ENCODE data around the gene WNT11. TPM values are rescaled to one million over a fixed set of nuclear protein-coding genes. Genes with fewer than 3 reads are reported as not detected.

Gene WNT11
- total RNA-seq, 2 experiments from 2014 or later, result not detected

- ChIA-PET CTCF (no interaction called here), POLR2A (no interaction called here)
- H3K36me3 Mint-ChIP-seq (ENCODE audit: low read depth), result no peaks in the 10 kb centered on the region
- no peak for DNase-seq
- no peaks in the 10 kb centered on the region for H3K4me1 Mint-ChIP-seq
- peaks cover 16% of the 10 kb centered on the region for H3K27me3 Mint-ChIP-seq
- ATAC-seq, result no peak
- intact Hi-C loops (cut with DNase I, micrococcal nuclease), result no loop called here
- H3K27ac Mint-ChIP-seq, result no peak overlapping the region
- no peaks in the 10 kb centered on the region for H3K9me3 Mint-ChIP-seq (ENCODE audit: low read depth)
- no peak overlapping the region for H3K4me3 Mint-ChIP-seq
Measured at GRCh38 chr11:76215941-76216340, 9.6 kb upstream of the WNT11 start.

GRCh38 chr11:76214968-76215548, 8.8 kb upstream of the WNT11 start:
- Mint-ChIP-seq H3K36me3 (ENCODE audit: low read depth) (no peaks in the 10 kb centered on the region), H3K27me3 (peaks cover 19% of the 10 kb centered on the region), H3K4me1 (no peaks in the 10 kb centered on the region), H3K4me3 (no peak overlapping the region), H3K27ac (no peak overlapping the region), H3K9me3 (ENCODE audit: low read depth) (no peaks in the 10 kb centered on the region)
- ATAC-seq (no peak), DNase-seq (no peak)
- ChIA-PET POLR2A (no interaction called here), CTCF (no interaction called here)
- intact Hi-C loops (cut with DNase I, micrococcal nuclease), result no loop called here

DNA sequence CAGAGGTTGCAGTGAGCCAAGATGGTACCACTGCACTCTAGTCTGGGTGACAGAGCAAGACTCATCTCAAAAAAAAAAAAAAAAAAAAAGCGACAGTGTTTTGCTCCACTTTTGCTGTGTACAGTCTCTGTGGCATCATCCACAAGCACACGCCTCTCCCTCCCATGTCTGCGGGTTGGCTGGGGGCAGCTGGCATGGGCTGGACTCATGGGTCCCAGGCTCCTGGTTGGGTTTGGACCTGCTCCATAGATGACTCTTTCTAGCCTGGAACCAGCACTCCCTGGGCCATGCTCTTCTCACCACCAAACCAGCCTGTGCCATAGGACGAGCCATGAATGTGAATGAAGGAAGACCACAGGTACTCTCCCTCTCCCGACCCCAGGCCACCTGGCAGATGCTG, 7.9 kb upstream of the WNT11 start:
- no peak overlapping the region for H3K27ac Mint-ChIP-seq
- H3K4me1 Mint-ChIP-seq, result no peaks in the 10 kb centered on the region
- ATAC-seq (no peak), DNase-seq (no peak)
- H3K36me3 Mint-ChIP-seq (ENCODE audit: low read depth), result no peaks in the 10 kb centered on the region
- H3K27me3 Mint-ChIP-seq, result peaks cover 19% of the 10 kb centered on the region
- CTCF ChIA-PET, result no interaction called here
- no peaks in the 10 kb centered on the region for H3K9me3 Mint-ChIP-seq (ENCODE audit: low read depth)
- intact Hi-C loops (cut with DNase I, micrococcal nuclease), result no loop called here
- H3K4me3 Mint-ChIP-seq, result no peak overlapping the region
- POLR2A ChIA-PET, result no interaction called here

- Mint-ChIP-seq H3K27ac (no peak overlapping the region), H3K27me3 (peaks cover 26% of the 10 kb centered on the region), H3K4me3 (no peak overlapping the region), H3K9me3 (ENCODE audit: low read depth) (no peaks in the 10 kb centered on the region), H3K36me3 (ENCODE audit: low read depth) (no peaks in the 10 kb centered on the region), H3K4me1 (peaks cover 3% of the 10 kb centered on the region)
- DNase-seq (no peak), ATAC-seq (no peak)
- intact Hi-C loops (cut with DNase I, micrococcal nuclease), result no loop called here
- POLR2A ChIA-PET, result no interaction called here
- CTCF ChIA-PET, result interaction anchor here (0.6 to 1.4 kb wide), 5 partner anchors 14 to 127 kb away, joined by 3 to 5 read pairs (median 4); no protein-coding TSS in a partner anchor
Measured at GRCh38 chr11:76212086-76213035, 6.1 kb upstream of the WNT11 start.

GRCh38 chr11:76210931-76211851, 4.9 kb upstream of the WNT11 start:
- no peak overlapping the region for H3K4me3 Mint-ChIP-seq
- CTCF ChIA-PET, result interaction anchor here (0.6 to 1.4 kb wide), 5 partner anchors 8 to 705 kb away, joined by 3 to 4 read pairs (median 4); no protein-coding TSS in a partner anchor
- H3K27ac Mint-ChIP-seq, result no peak overlapping the region
- POLR2A ChIA-PET, result no interaction called here
- no peaks in the 10 kb centered on the region for H3K36me3 Mint-ChIP-seq (ENCODE audit: low read depth)
- H3K4me1 Mint-ChIP-seq, result peaks cover 11% of the 10 kb centered on the region
- intact Hi-C loops (cut with DNase I, micrococcal nuclease), result no loop called here
- ATAC-seq (no peak), DNase-seq (no peak)
- H3K9me3 Mint-ChIP-seq (ENCODE audit: low read depth), result no peaks in the 10 kb centered on the region
- H3K27me3 Mint-ChIP-seq, result peaks cover 33% of the 10 kb centered on the region

DNA sequence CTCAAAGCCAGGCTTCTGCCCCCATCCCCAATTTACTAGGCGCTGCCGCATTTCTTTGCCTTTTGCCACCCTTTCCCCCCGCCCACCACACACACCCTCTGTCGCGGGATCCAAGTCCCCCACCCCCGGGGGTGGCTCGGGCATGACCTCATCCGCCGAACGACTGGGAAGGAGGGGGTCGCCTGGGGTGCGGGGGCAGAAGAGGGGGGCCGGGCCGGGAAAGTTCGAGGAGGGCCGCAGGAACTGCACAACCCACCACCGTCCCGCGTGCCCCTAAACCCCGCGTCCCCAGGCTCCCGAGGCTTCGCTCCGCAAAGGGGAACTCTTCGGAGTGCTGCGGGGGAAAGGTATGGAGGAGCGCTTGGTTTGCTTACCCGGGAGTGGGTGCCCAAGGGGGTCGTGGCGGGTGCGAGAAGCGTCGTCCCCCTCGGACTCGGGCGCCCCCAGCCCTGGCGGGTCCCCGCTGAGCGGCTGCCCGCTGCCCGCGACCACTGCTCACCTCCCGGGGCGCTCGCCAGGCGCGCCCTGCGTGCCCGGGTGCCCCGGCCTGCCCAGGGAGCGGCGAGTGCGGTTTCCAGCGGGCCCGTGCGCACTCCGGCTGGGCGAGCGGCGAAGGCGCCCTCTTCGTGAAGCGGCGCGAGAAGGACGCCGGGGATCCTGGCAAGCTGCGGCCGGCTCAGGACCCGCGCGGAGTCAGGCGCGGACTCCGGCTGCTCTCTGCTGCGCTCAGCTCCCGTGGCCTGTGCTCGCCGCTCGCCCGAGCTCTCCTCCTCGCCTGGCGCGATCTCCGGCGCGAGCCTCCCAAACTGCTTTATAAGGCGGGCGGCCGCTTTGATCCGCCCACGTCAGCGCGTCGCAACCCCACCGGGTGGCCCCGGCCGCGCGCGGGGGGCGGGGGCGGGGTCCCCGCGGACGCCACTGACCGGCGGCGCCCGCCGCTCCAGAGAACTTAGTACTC, 4.0 kb upstream of the WNT11 start:
- Mint-ChIP-seq H3K9me3 (ENCODE audit: low read depth) (no peaks in the 10 kb centered on the region), H3K4me3 (no peak overlapping the region), H3K4me1 (peaks cover 15% of the 10 kb centered on the region), H3K36me3 (ENCODE audit: low read depth) (no peaks in the 10 kb centered on the region), H3K27ac (no peak overlapping the region), H3K27me3 (peaks cover 41% of the 10 kb centered on the region)
- peak; percentile 46 for DNase-seq
- intact Hi-C loops (cut with DNase I, micrococcal nuclease), result loop anchor here (2.0 to 5.0 kb wide), 4 partner anchors 172 to 472 kb away; partner anchors contain the start of genes EMSY (in 1 of the 2), GVQW3 (in 1 of the 2) and THAP12 (in 1 of the 2)
- ChIA-PET CTCF (interaction anchor here (0.6 to 4.0 kb wide), 11 partner anchors 9 to 706 kb away, joined by 3 to 72 read pairs (median 4); no protein-coding TSS in a partner anchor), POLR2A (no interaction called here)
- ATAC-seq, result no peak

- Mint-ChIP-seq H3K9me3 (ENCODE audit: low read depth) (no peaks in the 10 kb centered on the region), H3K4me1 (peaks cover 15% of the 10 kb centered on the region), H3K36me3 (ENCODE audit: low read depth) (no peaks in the 10 kb centered on the region), H3K27me3 (peaks cover 48% of the 10 kb centered on the region), H3K4me3 (peak overlapping the region; percentile 63), H3K27ac (no peak overlapping the region)
- ChIA-PET POLR2A (no interaction called here), CTCF (interaction anchor here (0.6 to 4.0 kb wide), 20 partner anchors 10 to 589 kb away, joined by 3 to 72 read pairs (median 6); no protein-coding TSS in a partner anchor)
- ATAC-seq (no peak), DNase-seq (peak; percentile 53)
- intact Hi-C loops (cut with DNase I, micrococcal nuclease), result loop anchor here (2.0 to 5.0 kb wide), 4 partner anchors 173 to 473 kb away; partner anchors contain the start of genes EMSY (in 1 of the 2), GVQW3 (in 1 of the 2) and THAP12 (in 1 of the 2)
Measured at GRCh38 chr11:76209375-76209972, 3.2 kb upstream of the WNT11 start.

GRCh38 chr11:76208438-76209374, 2.4 kb upstream of the WNT11 start:
- Mint-ChIP-seq H3K9me3 (ENCODE audit: low read depth) (no peaks in the 10 kb centered on the region), H3K27me3 (peaks cover 56% of the 10 kb centered on the region), H3K27ac (no peak overlapping the region), H3K36me3 (ENCODE audit: low read depth) (no peaks in the 10 kb centered on the region), H3K4me1 (peaks cover 15% of the 10 kb centered on the region), H3K4me3 (peak overlapping the region; percentile 63)
- intact Hi-C loops (cut with DNase I, micrococcal nuclease), result loop anchor here (1.0 to 5.0 kb wide), 5 partner anchors 27 to 474 kb away; partner anchors contain the start of genes EMSY (in 1 of the 2), GVQW3 (in 1 of the 2) and THAP12 (in 1 of the 2)
- DNase-seq (peak; percentile 88), ATAC-seq (peak; percentile 68)
- ChIA-PET CTCF (interaction anchor here (0.6 to 4.0 kb wide), 44 partner anchors 8 to 924 kb away, joined by 3 to 72 read pairs (median 4); no protein-coding TSS in a partner anchor), POLR2A (interaction anchor here (1.3 kb wide), 1 partner anchor 109 kb away, joined by 3 read pairs; no protein-coding TSS in a partner anchor)

Measured in activated CD4-positive, alpha-beta T cell treated with anti-CD3 and anti-CD28 coated beads for 36 hours (primary cell).